Measurements from ENCODE around the gene RAET1G. TPM values are rescaled to one million over a fixed set of nuclear protein-coding genes. Genes with fewer than 3 reads are reported as not detected.
A peak's percentile ranks its signal among the peaks of the same experiment; 100 is the strongest.

Gene RAET1G
- total and polyA plus RNA-seq, 2 of the 13 experiments (the other 11 are each of a cell fraction or from before 2014, with no cell fraction given), result not detected

DNA sequence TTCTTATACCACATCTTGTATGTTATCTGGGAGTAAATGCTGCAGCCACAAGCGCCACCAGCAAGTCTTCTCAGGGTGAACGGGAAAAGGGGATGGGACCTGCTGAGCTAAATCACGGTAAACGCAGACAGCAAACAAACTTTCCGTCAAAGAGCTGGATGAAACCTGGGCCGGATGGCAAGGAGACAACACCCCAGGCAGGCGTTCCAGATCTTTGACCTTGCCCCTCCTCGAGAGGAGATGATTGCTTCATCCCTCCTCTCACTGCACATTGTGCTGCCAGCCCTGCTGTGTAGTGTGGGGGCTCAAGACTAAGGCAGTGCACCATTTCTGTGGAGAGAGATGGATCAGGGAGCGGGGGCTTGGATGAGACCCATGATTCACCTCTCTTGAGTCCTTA is 34.8 kb downstream of the RAET1G start:
- no peaks in the 10 kb centered on the region for H4K20me1 ChIP-seq (ENCODE audit: insufficient read depth, low read length)
- TF ChIP-seq CEBPB (IDR thresholded peaks at IDR 0.05; ENCODE audit: borderline replicate concordance, low read depth, low read length), result peak; percentile 61; the same call in 1 of the 2 replicates
- TF ChIP-seq ZNF251 (CRISPR knock-in tag; IDR thresholded peaks at IDR 0.05), result no peak
- 0 out of 2 replicates have a peak, but pooled peaks have one; percentile 33 for TF ChIP-seq GFI1 (CRISPR knock-in tag; IDR thresholded peaks at IDR 0.05; ENCODE audit: borderline replicate concordance)
- no peak for TF ChIP-seq ZNF782 (CRISPR knock-in tag; IDR thresholded peaks at IDR 0.05; ENCODE audit: borderline replicate concordance)
- TF ChIP-seq CEBPG (CRISPR knock-in tag; IDR thresholded peaks at IDR 0.05), result peak; percentile 71
- H3K27me3 ChIP-seq (ENCODE audit: control insufficient read depth in 1 of 2, insufficient read depth in 2 of 2, low read length in 2 of 2), result peaks cover 3 to 50% of the 10 kb centered on the region in 2 experiments; a peak in 4 of 5 replicates
- WGBS (ENCODE audit: low lambda C conversion rate), result 16% methylated on average over 9 of the region's 9 CpGs
- intact Hi-C loops (cut with micrococcal nuclease; ENCODE audit: unreplicated experiment), result no loop called here
- ATAC-seq (no peak; the same call in 2 of the 3 replicates), DNase-seq (ENCODE audit: low spot score) (no peak), FAIRE-seq (no peak)
- no peak overlapping the region for H3K27ac ChIP-seq (ENCODE audit: extremely low read length, insufficient read depth, low read length)
- BruUV-seq (replicated peaks), result no TSS peak
- no peak overlapping the region for H3K4me2 ChIP-seq (ENCODE audit: low read depth, low read length)
- H3K36me3 ChIP-seq (replicated peaks in 1 of 2; ENCODE audit: control insufficient read depth in 1 of 2, insufficient read depth in 2 of 2, low read length in 2 of 2), result no peaks in the 10 kb centered on the region
- no peaks in the 10 kb centered on the region for H3K9me3 ChIP-seq (ENCODE audit: low read length)
- H3K4me3 ChIP-seq (replicated peaks in 1 of 3; ENCODE audit: insufficient read depth in 1 of 3, low read depth in 2 of 3, low read length in 3 of 3), result no peak overlapping the region
- H3K4me1 ChIP-seq (ENCODE audit: insufficient read depth, low read length), result peaks cover 7% of the 10 kb centered on the region; the same call in 1 of the 2 replicates
- ChIA-PET POLR2A (no interaction called here), CTCF (ENCODE audit: low intra/inter-chr PET ratio, low total read pairs) (no interaction called here)
- in situ Hi-C loops (cut with HindIII; ENCODE audit: extremely low pct_ligation_motif_present, low pct_unique_long_range_greater_than_20kb), result no loop called here
- H2AFZ ChIP-seq (ENCODE audit: low read length), result no peak overlapping the region
- H3K79me2 ChIP-seq (ENCODE audit: insufficient read depth, low read length), result no peaks in the 10 kb centered on the region
- H3K9ac ChIP-seq (ENCODE audit: insufficient read depth, low read depth, low read length), result no peak overlapping the region

DNA sequence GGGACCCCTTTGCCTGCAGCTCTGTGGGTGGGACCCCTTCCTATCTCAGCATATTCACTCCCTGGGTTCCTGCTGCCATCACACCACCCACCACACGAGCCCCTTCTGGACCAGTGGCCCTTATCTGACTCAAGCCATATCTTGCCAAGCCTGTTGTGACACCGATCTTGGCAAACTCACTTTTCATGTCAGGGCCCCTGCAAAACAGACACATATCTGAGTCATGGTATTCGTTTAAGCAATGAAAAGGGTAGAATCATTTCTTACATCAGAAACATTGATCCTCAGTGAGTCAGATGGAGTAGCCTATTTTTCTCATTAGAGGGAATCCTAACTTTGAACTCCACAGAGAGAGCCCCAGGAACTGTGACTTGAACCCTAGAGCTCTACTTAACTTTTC is 35.6 kb downstream of the RAET1G start:
- H3K4me3 ChIP-seq (replicated peaks in 1 of 3; ENCODE audit: insufficient read depth in 1 of 3, low read depth in 2 of 3, low read length in 3 of 3), result no peak overlapping the region
- 11% methylated on average over 3 of the region's 3 CpGs for WGBS (ENCODE audit: low lambda C conversion rate)

More for the DNA sequence above, 35.6 kb downstream of the RAET1G start:
- H3K27me3 ChIP-seq (ENCODE audit: control insufficient read depth in 1 of 2, insufficient read depth in 2 of 2, low read length in 2 of 2), result peaks cover 3 to 50% of the 10 kb centered on the region in 2 experiments; a peak in 4 of 5 replicates
- POLR2A ChIA-PET, result no interaction called here
- no TSS peak for BruUV-seq (replicated peaks)
- no peak overlapping the region for H3K27ac ChIP-seq (ENCODE audit: extremely low read length, insufficient read depth, low read length)
- FAIRE-seq (no peak), DNase-seq (ENCODE audit: low spot score) (no peak), ATAC-seq (no peak)
- H3K4me1 ChIP-seq (ENCODE audit: insufficient read depth, low read length), result peaks cover 7% of the 10 kb centered on the region; the same call in 1 of the 2 replicates
- in situ Hi-C loops (cut with HindIII; ENCODE audit: extremely low pct_ligation_motif_present, low pct_unique_long_range_greater_than_20kb) (no loop called here), intact Hi-C loops (cut with micrococcal nuclease; ENCODE audit: unreplicated experiment) (no loop called here)
- H2AFZ ChIP-seq (ENCODE audit: low read length), result no peak overlapping the region
- no peak overlapping the region for H3K4me2 ChIP-seq (ENCODE audit: low read depth, low read length)
- CTCF ChIA-PET (ENCODE audit: low intra/inter-chr PET ratio, low total read pairs), result no interaction called here
- no peaks in the 10 kb centered on the region for H4K20me1 ChIP-seq (ENCODE audit: insufficient read depth, low read length)
- no peaks in the 10 kb centered on the region for H3K79me2 ChIP-seq (ENCODE audit: insufficient read depth, low read length)
- no peak for TF ChIP-seq DPF2 (CRISPR knock-in tag; IDR thresholded peaks at IDR 0.05; ENCODE audit: borderline replicate concordance, low read depth)
- TF ChIP-seq THAP11 (CRISPR knock-in tag; IDR thresholded peaks at IDR 0.05), result no peak
- no peak for TF ChIP-seq MED1 (CRISPR knock-in tag; IDR thresholded peaks at IDR 0.05)
- no peak for TF ChIP-seq ZNF362 (CRISPR knock-in tag; IDR thresholded peaks at IDR 0.05; ENCODE audit: borderline replicate concordance)
- no peak for TF ChIP-seq PREB (CRISPR knock-in tag; IDR thresholded peaks at IDR 0.05)
- TF ChIP-seq BCL3 (CRISPR knock-in tag; IDR thresholded peaks at IDR 0.05), result no peak
- TF ChIP-seq ZNF792 (CRISPR knock-in tag; IDR thresholded peaks at IDR 0.05), result no peak
- no peak for TF ChIP-seq GATA4 (IDR thresholded peaks at IDR 0.05; ENCODE audit: borderline replicate concordance, low read depth)
- no peak for TF ChIP-seq ZNF850 (CRISPR knock-in tag; conservative IDR thresholded peaks at IDR 0.05)
- no peak for TF ChIP-seq MTF2 (CRISPR knock-in tag; IDR thresholded peaks at IDR 0.05; ENCODE audit: borderline replicate concordance)
- no peak for TF ChIP-seq ZNF382 (CRISPR knock-in tag; IDR thresholded peaks at IDR 0.05; ENCODE audit: borderline replicate concordance)
- no peak for TF ChIP-seq MYC (CRISPR knock-in tag; IDR thresholded peaks at IDR 0.05; ENCODE audit: borderline replicate concordance)
- H3K9ac ChIP-seq (ENCODE audit: insufficient read depth, low read depth, low read length), result no peak overlapping the region
- H3K36me3 ChIP-seq (replicated peaks in 1 of 2; ENCODE audit: control insufficient read depth in 1 of 2, insufficient read depth in 2 of 2, low read length in 2 of 2), result no peaks in the 10 kb centered on the region
- H3K9me3 ChIP-seq (ENCODE audit: low read length), result no peaks in the 10 kb centered on the region
